ENCODE data around the gene SCNN1B. TPM values are rescaled to one million over a fixed set of nuclear protein-coding genes. Genes with fewer than 3 reads are reported as not detected.
"Not testable (repeated sequence)": the region's sequence is repeated elsewhere in the genome, so short reads cannot be mapped to it uniquely, and the experiment has no call there.

SCNN1B gene
- total and polyA plus RNA-seq, 2 of the 13 experiments (the other 11 are each of a cell fraction or from before 2014, with no cell fraction given) = not detected

DNA sequence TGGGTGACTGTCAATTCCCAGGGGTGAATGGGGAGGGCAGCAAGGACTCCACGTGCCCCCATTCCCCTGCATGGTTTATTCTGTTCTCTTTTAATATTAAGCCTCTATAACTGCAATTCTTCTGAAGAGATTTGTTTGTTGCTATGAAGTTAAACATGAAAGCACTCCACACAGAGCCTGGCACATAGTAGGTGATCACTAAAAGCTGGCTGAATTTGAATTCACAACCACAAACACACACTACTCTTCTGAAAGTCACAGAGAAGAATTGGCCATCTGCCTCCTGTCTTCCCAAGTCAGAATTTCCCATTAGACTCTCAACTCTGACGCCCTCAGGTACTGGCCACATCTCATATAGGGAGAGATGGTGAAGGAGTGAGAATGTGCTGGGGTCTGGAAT lies 95.4 kb downstream of the SCNN1B start:
- Histone ChIP-seq H3K79me2 (ENCODE audit: insufficient read depth, low read length) (no peaks in the 10 kb centered on the region), H4K20me1 (ENCODE audit: insufficient read depth, low read length) (no peaks in the 10 kb centered on the region), H3K27me3 (ENCODE audit: control insufficient read depth in 1 of 2, insufficient read depth in 2 of 2, low read length in 2 of 2) (no peaks in the 10 kb centered on the region), H3K4me1 (ENCODE audit: insufficient read depth, low read length) (no peaks in the 10 kb centered on the region), H3K4me2 (ENCODE audit: low read depth, low read length) (no peak overlapping the region), H3K36me3 (replicated peaks in 1 of 2; ENCODE audit: control insufficient read depth in 1 of 2, insufficient read depth in 2 of 2, low read length in 2 of 2) (peaks cover 16 to 57% of the 10 kb centered on the region in 2 experiments), H3K9ac (ENCODE audit: insufficient read depth, low read depth, low read length) (no peak overlapping the region), H3K27ac (ENCODE audit: extremely low read length, insufficient read depth, low read length) (no peak overlapping the region), H3K4me3 (replicated peaks in 1 of 3; ENCODE audit: insufficient read depth in 1 of 3, low read depth in 2 of 3, low read length in 3 of 3) (no peak overlapping the region), H3K9me3 (ENCODE audit: low read length) (no peaks in the 10 kb centered on the region), H2AFZ (ENCODE audit: low read length) (no peak overlapping the region)
- no TSS peak for BruUV-seq (replicated peaks)
- FAIRE-seq (no peak), ATAC-seq (no peak), DNase-seq (ENCODE audit: low spot score) (no peak)
- intact Hi-C loops (cut with micrococcal nuclease; ENCODE audit: unreplicated experiment) (no loop called here), in situ Hi-C loops (cut with HindIII; ENCODE audit: extremely low pct_ligation_motif_present, low pct_unique_long_range_greater_than_20kb) (no loop called here)
- ChIA-PET POLR2A (no interaction called here), CTCF (ENCODE audit: low intra/inter-chr PET ratio, low total read pairs) (no interaction called here)
- TF ChIP-seq MYNN (CRISPR knock-in tag; IDR thresholded peaks at IDR 0.05; ENCODE audit: low read depth) (no peak), ZKSCAN1 (IDR thresholded peaks at IDR 0.05; ENCODE audit: low read length) (0 out of 2 replicates have a peak, but pooled peaks have one; percentile 54)
- 98% methylated on average over 2 of the region's 2 CpGs for WGBS (ENCODE audit: low lambda C conversion rate)

DNA sequence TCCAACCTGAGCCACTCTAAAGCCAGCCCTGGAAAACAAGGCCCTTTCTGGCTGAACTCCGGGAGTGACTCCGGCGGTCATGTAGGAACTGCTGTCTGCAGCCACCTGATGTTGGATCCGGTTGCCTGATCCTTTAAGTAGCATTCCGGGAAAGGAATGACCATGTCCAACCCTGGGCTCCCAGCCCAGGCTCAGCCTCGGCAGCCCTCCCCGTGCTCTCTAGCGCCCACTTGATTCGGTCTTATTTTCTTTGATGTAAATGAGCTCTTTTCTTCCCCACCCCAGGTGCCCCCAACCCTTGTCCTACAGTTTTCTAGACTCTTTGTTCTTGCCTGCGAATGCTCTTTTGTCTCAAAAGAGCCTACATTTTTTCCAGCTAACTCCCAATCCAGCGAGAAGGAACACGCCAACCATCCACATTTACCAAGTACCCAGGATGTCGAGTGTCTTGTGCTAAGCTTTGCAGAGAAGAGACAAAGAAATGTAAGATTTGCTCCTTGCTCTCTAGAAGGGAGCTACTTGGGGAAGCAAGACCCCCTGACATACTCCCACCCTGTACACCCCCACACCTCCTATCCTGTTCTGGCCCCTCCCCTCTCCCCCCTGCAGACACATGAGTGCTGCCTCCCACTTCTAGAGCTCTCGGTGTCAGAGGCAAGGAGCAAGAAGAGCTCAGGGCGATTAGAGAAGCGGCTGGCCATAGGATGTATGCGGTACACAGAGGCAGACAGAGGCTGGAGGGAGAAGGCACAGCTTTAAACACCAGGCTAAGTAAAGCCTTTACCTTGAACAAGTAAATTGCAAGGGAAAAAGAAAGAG lies 97.1 kb downstream of the SCNN1B start:
- Histone ChIP-seq H3K4me2 (ENCODE audit: low read depth, low read length) (no peak overlapping the region), H2AFZ (ENCODE audit: low read length) (no peak overlapping the region), H4K20me1 (ENCODE audit: insufficient read depth, low read length) (no peaks in the 10 kb centered on the region), H3K27ac (ENCODE audit: extremely low read length, insufficient read depth, low read length) (no peak overlapping the region), H3K27me3 (ENCODE audit: control insufficient read depth in 1 of 2, insufficient read depth in 2 of 2, low read length in 2 of 2) (no peaks in the 10 kb centered on the region), H3K9me3 (ENCODE audit: low read length) (no peaks in the 10 kb centered on the region), H3K9ac (ENCODE audit: insufficient read depth, low read depth, low read length) (no peak overlapping the region), H3K79me2 (ENCODE audit: insufficient read depth, low read length) (no peaks in the 10 kb centered on the region), H3K4me1 (ENCODE audit: insufficient read depth, low read length) (no peaks in the 10 kb centered on the region), H3K4me3 (replicated peaks in 1 of 3; ENCODE audit: insufficient read depth in 1 of 3, low read depth in 2 of 3, low read length in 3 of 3) (no peak overlapping the region), H3K36me3 (replicated peaks in 1 of 2; ENCODE audit: control insufficient read depth in 1 of 2, insufficient read depth in 2 of 2, low read length in 2 of 2) (peaks cover 26 to 66% of the 10 kb centered on the region in 2 experiments)
- in situ Hi-C loops (cut with HindIII; ENCODE audit: extremely low pct_ligation_motif_present, low pct_unique_long_range_greater_than_20kb) (no loop called here), intact Hi-C loops (cut with micrococcal nuclease; ENCODE audit: unreplicated experiment) (no loop called here)
- WGBS (ENCODE audit: low lambda C conversion rate) = 94% methylated on average over 17 of the region's 17 CpGs
- no TSS peak for BruUV-seq (replicated peaks)
- ChIA-PET CTCF (ENCODE audit: low intra/inter-chr PET ratio, low total read pairs) (no interaction called here), POLR2A (no interaction called here)
- TF ChIP-seq, protein P1, sequence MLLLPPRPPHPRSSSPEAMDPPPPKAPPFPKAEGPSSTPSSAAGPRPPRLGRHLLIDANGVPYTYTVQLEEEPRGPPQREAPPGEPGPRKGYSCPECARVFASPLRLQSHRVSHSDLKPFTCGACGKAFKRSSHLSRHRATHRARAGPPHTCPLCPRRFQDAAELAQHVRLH (CRISPR knock-in tag; IDR thresholded peaks at IDR 0.05; ENCODE audit: borderline replicate concordance, low read depth) = no peak
- FAIRE-seq = no peak
- DNase-seq (ENCODE audit: low spot score) = no peak
- ATAC-seq = no peak

DNA sequence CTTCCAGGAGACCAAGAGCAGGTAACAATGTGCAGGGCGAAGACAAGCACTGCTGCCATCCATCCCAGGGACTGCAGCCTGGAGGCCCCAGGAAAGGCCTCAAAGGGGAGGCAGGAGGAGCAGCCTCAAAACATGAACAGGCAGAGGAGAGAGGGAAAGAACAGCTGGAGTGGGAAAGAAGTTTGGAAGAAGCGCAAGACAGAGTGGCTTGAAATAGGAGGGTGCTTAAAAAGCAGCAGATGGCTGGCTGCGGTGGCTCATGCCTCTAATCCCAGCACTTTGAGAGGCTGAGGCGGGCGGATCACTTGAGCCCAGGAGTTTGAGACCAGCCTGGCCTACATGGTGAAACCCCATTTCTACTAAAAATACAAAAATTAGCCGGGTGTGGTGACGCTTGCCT lies 98.3 kb downstream of the SCNN1B start:
- BruUV-seq (replicated peaks) = not testable (repeated sequence)

More for the DNA sequence above, 98.3 kb downstream of the SCNN1B start:
- H2AFZ ChIP-seq (ENCODE audit: low read length); H3K9ac ChIP-seq (ENCODE audit: insufficient read depth, low read depth, low read length); intact Hi-C loops (cut with micrococcal nuclease; ENCODE audit: unreplicated experiment); H4K20me1 ChIP-seq (ENCODE audit: insufficient read depth, low read length); H3K79me2 ChIP-seq (ENCODE audit: insufficient read depth, low read length); CTCF ChIA-PET (ENCODE audit: low intra/inter-chr PET ratio, low total read pairs); POLR2A ChIA-PET; in situ Hi-C loops (cut with HindIII; ENCODE audit: extremely low pct_ligation_motif_present, low pct_unique_long_range_greater_than_20kb); H3K27ac ChIP-seq (ENCODE audit: extremely low read length, insufficient read depth, low read length); FAIRE-seq; DNase-seq (ENCODE audit: low spot score); H3K4me3 ChIP-seq (replicated peaks in 1 of 3; ENCODE audit: insufficient read depth in 1 of 3, low read depth in 2 of 3, low read length in 3 of 3); ATAC-seq; H3K9me3 ChIP-seq (ENCODE audit: low read length); H3K27me3 ChIP-seq (ENCODE audit: control insufficient read depth in 1 of 2, insufficient read depth in 2 of 2, low read length in 2 of 2); H3K4me2 ChIP-seq (ENCODE audit: low read depth, low read length); H3K4me1 ChIP-seq (ENCODE audit: insufficient read depth, low read length): not testable (repeated sequence)
- 95% methylated on average over 7 of the region's 7 CpGs for WGBS (ENCODE audit: low lambda C conversion rate)
- H3K36me3 ChIP-seq (replicated peaks in 1 of 2; ENCODE audit: control insufficient read depth in 1 of 2, insufficient read depth in 2 of 2, low read length in 2 of 2) = peaks cover 29 to 75% of the 10 kb centered on the region in 2 experiments

Measured in HepG2 (cell line).